AG10803 (cell line): ENCODE measurements around the gene DAZAP1.

Experiments
- DNase-seq: peaks from one replicate; pipeline ENCODE4 v3.0.0; 2010; ENCODE audit warnings: low read depth
- H3K4me3 ChIP-seq: 2 replicates; pipeline ENCODE4 v1.5.1; 2011; ENCODE audit warnings: mild to moderate bottlenecking, low read length, control low read depth
- CTCF ChIP-seq: conservative IDR thresholded peaks from 2 replicates; pipeline ENCODE4 v1.5.1; 2011; ENCODE audit warnings: mild to moderate bottlenecking, low read length, control low read depth, inconsistent platforms

Gene DAZAP1

GRCh38 chr19:1396019-1396767, 11.2 kb upstream of the DAZAP1 start:
- DNase-seq: no peak
- no peak for TF ChIP-seq CTCF

GRCh38 chr19:1396768-1397679, 10.4 kb upstream of the DAZAP1 start:
- DNase-seq: no peak
- H3K4me3 ChIP-seq: no peak overlapping the region
- TF ChIP-seq CTCF: no peak

More at GRCh38 chr19:1396019-1396767, 11.2 kb upstream of the DAZAP1 start:
- no peak overlapping the region for H3K4me3 ChIP-seq

GRCh38 chr19:1397838-1398237, 9.5 kb upstream of the DAZAP1 start:
- H3K4me3 ChIP-seq: no peak overlapping the region
- TF ChIP-seq CTCF: no peak
- no peak for DNase-seq

- DNase-seq: no peak
- TF ChIP-seq CTCF: no peak
- H3K4me3 ChIP-seq: no peak overlapping the region
These were observed 8.3 kb upstream of the DAZAP1 start for GRCh38 chr19:1399079-1399478.

GRCh38 chr19:1399745-1400144, 7.6 kb upstream of the DAZAP1 start:
- no peak for TF ChIP-seq CTCF
- H3K4me3 ChIP-seq: no peak overlapping the region
- DNase-seq: no peak

GRCh38 chr19:1400281-1401137, 6.9 kb upstream of the DAZAP1 start:
- H3K4me3 ChIP-seq: peak overlapping the region; percentile 65
- TF ChIP-seq CTCF: no peak
- DNase-seq: peak; percentile 13
